Fibroblast of lung (primary cell): ENCODE measurements around the gene HRH1.

Experiments used
- EZH2 ChIP-seq: IDR thresholded peaks from 2 replicates; pipeline ENCODE4 v1.5.1; 2012; ENCODE audit warnings: low read length, control low read depth, mild to moderate bottlenecking; ENCODE audit errors: missing control alignments
- TF ChIP-seq, protein P1 (sequence below), 2 donors: IDR thresholded peaks in 1 of 2; conservative IDR thresholded peaks in 1 of 2; 1 replicate in 1 of 2; 2 replicates in 1 of 2; pipeline ENCODE4 v1.5.1; 2011 to 2012; ENCODE audit warnings: low read length in 2 of 2, control low read depth in 1 of 2, inconsistent platforms in 1 of 2, low read depth in 1 of 2, mild to moderate bottlenecking in 1 of 2

DNA sequence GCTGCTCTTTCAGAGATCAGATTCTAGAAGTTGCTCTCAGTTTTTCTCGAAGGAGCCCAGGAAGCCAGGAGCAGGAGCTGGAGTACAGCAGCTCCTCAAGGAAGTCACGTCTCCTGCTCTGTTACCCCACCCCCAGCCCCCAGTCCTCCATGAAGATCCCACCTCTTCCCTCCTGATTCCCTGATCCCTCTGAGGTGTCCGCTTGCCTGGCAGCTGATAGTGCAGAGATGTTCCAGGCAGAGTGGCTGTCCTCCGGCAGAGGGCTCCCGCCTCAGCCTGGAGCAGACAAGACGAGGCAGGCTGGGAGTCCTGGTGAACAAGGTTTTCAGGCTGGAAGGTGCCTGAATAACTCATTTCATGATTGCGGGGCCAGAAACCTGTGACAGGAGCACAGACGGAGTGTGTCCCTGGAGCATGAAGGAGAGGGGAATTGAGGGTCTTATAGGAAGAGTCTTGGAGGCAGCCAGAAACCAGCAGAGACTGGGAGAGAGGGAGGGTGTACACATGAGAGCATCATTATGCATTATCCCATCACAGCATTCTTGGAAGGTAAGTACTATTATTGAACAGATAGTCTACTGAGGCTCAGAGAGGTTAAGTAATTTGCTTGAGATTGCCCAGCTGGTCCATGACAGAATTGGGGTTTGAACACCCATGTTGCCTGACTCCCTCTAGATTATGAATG is 1.2 kb downstream of the HRH1 start:
- TF ChIP-seq, protein P1, sequence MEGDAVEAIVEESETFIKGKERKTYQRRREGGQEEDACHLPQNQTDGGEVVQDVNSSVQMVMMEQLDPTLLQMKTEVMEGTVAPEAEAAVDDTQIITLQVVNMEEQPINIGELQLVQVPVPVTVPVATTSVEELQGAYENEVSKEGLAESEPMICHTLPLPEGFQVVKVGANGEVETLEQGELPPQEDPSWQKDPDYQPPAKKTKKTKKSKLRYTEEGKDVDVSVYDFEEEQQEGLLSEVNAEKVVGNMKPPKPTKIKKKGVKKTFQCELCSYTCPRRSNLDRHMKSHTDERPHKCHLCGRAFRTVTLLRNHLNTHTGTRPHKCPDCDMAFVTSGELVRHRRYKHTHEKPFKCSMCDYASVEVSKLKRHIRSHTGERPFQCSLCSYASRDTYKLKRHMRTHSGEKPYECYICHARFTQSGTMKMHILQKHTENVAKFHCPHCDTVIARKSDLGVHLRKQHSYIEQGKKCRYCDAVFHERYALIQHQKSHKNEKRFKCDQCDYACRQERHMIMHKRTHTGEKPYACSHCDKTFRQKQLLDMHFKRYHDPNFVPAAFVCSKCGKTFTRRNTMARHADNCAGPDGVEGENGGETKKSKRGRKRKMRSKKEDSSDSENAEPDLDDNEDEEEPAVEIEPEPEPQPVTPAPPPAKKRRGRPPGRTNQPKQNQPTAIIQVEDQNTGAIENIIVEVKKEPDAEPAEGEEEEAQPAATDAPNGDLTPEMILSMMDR (conservative IDR thresholded peaks at IDR 0.05 in 1 of 2, IDR thresholded peaks at IDR 0.05 in 1 of 2; ENCODE audit: low read depth in 1 of 2, low read length in 2 of 2), result peak; percentile 81 to 91
- no peak for TF ChIP-seq EZH2
